HEK293T (cell line): ENCODE results near the gene CDRT15.

Experiments used
- ARNT ChIP-seq: fragments of 450-650 bp; IDR thresholded peaks from 2 replicates; pipeline ENCODE4 v1.6.1; 2017; ENCODE audit warnings: mild to moderate bottlenecking
- BHLHE40 ChIP-seq: fragments of 450-650 bp; IDR thresholded peaks from 2 replicates; pipeline ENCODE4 v1.6.1; 2016; ENCODE audit warnings: mild to moderate bottlenecking, moderate library complexity, borderline replicate concordance
- ELF4 ChIP-seq: fragments of 450-650 bp; IDR thresholded peaks from 2 replicates; pipeline ENCODE4 v1.6.1; 2017; ENCODE audit warnings: antibody characterized with exemption
- FOXA1 ChIP-seq: fragments of 450-650 bp; IDR thresholded peaks from 2 replicates; pipeline ENCODE4 v1.6.1; 2016; ENCODE audit warnings: mild to moderate bottlenecking
- FOXK2 ChIP-seq: fragments of 450-650 bp; IDR thresholded peaks from 2 replicates; pipeline ENCODE4 v1.6.1; 2016; ENCODE audit warnings: mild to moderate bottlenecking
- FOXM1 ChIP-seq: fragments of 450-650 bp; IDR thresholded peaks from 2 replicates; pipeline ENCODE4 v1.6.1; 2017; ENCODE audit warnings: mild to moderate bottlenecking, borderline replicate concordance
- HDGF ChIP-seq: fragments of 450-650 bp; IDR thresholded peaks from 2 replicates; pipeline ENCODE4 v1.6.1; 2017; ENCODE audit warnings: antibody characterized with exemption, borderline replicate concordance
- LEF1 ChIP-seq: fragments of 450-650 bp; IDR thresholded peaks from 2 replicates; pipeline ENCODE4 v1.6.1; 2017; ENCODE audit warnings: mild to moderate bottlenecking, borderline replicate concordance
- NFRKB ChIP-seq: fragments of 450-650 bp; IDR thresholded peaks from 2 replicates; pipeline ENCODE4 v1.6.1; 2016; ENCODE audit warnings: mild to moderate bottlenecking, moderate library complexity
- SP1 ChIP-seq: fragments of 450-650 bp; IDR thresholded peaks from 2 replicates; pipeline ENCODE4 v1.6.1; 2017
- SUZ12 ChIP-seq: fragments of 450-650 bp; IDR thresholded peaks from 2 replicates; pipeline ENCODE4 v1.6.1; 2016; ENCODE audit warnings: mild to moderate bottlenecking
- ZNF384 ChIP-seq: fragments of 450-650 bp; IDR thresholded peaks from 2 replicates; pipeline ENCODE4 v1.6.1; 2016
- TF ChIP-seq, protein P1 (sequence below): fragments of 450-650 bp; IDR thresholded peaks from 2 replicates; pipeline ENCODE4 v1.6.1; 2016

DNA sequence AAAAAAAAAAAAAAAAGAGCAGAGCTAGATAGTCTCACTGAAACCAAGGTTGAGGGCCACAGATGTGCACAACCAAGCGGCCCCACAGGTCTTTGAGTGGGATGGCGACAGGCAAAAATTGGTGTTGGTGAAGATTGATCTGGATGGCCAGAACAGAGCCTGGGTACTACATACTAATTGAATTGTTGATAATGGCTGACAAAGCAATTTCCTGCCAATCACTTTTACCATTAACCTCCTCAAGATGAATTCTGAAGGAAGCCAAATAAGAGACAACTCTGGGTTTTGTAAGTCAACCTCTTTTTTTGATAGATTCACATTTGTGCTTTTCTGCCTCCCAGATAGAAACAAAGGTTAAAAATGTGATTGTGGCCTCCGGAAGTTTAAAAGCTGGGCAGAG, 44.9 kb upstream of the CDRT15 start:
- TF ChIP-seq FOXM1 (no peak), SUZ12 (no peak), FOXK2 (no peak), SP1 (no peak), NFRKB (no peak), LEF1 (no peak), ZNF384 (no peak), FOXA1 (no peak), ARNT (no peak), ELF4 (no peak), HDGF (no peak), BHLHE40 (no peak)
- TF ChIP-seq, protein P1, sequence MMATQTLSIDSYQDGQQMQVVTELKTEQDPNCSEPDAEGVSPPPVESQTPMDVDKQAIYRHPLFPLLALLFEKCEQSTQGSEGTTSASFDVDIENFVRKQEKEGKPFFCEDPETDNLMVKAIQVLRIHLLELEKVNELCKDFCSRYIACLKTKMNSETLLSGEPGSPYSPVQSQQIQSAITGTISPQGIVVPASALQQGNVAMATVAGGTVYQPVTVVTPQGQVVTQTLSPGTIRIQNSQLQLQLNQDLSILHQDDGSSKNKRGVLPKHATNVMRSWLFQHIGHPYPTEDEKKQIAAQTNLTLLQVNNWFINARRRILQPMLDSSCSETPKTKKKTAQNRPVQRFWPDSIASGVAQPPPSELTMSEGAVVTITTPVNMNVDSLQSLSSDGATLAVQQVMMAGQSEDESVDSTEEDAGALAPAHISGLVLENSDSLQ = no peak
